ENCODE measurements around the gene APOLD1.
"Not testable (repeated sequence)": the region's sequence is repeated elsewhere in the genome, so short reads cannot be mapped to it uniquely, and the experiment has no call there.

APOLD1 gene

GRCh38 chr12:12786706-12787601, 1.5 kb downstream of the APOLD1 start:
- DNase-seq = peak; percentile 89

DNA sequence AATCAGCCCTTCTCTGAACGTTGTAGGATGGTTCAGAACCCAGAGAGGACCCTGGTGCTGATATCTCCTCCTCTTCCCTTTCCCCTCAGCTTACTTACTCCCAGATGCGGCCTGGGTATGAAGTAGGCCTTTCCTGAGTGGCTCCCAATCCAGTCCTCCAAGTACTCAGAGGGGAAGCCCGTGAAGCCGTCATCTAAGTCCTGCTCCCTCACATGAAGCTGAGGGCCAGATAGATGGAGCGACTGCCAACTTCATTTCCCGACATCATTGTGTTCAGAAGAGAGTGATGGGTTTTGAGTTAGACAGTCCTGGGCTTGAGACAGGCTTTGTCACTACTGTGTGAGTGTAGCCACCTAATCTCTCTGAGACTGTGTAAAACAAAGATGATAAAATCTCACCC, 2.7 kb downstream of the APOLD1 start:
- DNase-seq = no peak

DNA sequence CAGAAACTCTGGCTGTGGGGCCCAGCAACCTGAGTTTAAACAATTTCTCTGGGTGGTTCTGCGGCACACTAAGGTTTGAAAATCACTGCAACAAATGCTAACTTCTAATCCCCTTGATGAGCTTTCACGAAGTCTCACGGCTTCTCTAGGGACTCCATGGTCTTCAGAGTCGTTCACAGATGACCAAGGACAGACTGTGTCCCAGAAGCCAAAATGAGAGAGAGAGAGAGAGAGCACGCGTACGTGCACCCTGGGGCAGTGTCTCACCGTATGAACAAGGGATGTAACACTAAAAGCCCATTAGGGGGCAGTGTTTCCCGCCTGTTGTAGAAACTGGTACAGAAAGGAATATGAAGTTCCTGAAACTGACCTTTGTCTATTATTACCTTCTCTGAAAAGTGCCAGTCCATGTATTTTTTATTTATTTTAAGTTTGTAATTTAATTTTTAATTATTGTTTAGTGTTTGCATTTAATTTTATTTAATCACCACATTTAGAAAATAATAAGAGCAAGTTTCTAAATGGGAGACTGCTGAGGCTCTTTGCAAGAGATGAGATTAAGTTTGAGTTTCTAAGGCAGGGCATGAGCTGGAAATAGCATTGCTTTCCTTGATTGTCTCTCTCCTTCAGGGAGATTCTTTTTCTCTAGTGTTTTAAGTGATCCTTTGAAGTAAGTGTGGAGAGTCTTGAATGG, 3.4 kb downstream of the APOLD1 start:
- DNase-seq = peak; percentile 70

GRCh38 chr12:12790956-12791355, 5.5 kb downstream of the APOLD1 start:
- DNase-seq = no peak

DNA sequence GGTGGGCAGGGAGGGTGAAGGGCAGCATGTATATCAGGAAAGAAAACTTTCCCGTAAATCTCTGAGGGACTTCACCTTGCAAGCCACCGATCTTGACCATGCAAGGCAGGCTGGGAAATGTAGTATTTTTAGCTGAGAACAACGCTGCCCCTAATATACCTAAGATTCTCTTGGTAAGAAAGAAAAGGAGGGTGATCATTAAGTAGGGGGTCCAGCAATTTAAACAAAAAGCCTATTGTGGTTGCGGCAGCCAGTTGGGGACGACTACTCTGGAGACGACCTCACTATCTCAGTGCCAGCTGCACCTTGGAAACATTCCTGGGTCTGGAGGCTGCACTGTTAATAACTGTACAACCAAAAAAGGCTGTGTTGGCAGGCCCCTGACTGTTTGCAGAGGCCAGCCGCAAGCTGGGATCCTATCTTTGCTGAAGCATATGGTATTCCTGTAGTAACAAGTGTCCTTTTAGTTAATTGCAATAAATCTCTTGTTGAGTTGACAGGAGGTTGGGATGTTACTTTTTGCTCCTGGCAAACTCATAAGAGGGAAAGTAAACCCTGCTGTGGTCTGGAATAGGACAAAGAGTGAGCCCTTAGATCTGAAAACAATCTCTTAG, 6.4 kb downstream of the APOLD1 start:
- DNase-seq = peak; percentile 64

DNA sequence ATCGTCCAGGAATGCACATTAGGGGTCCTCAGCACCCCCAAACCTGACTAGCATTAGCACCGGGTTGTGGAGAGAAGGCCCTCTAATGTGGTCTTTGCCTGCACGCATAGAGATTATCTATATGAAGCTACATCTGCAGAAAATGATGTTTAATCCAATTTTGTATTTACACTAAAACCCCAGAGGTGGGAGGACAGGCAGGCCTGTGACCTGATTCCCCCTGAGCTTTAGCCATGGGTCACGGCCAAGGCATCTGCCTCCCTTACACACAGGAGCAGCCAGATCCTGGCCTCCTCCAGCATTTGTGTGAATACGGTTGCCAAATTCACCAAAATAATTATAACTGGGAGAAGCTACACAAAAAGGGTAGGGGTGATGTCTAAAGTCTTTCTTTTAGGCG, 7.0 kb downstream of the APOLD1 start:
- DNase-seq = no peak

DNA sequence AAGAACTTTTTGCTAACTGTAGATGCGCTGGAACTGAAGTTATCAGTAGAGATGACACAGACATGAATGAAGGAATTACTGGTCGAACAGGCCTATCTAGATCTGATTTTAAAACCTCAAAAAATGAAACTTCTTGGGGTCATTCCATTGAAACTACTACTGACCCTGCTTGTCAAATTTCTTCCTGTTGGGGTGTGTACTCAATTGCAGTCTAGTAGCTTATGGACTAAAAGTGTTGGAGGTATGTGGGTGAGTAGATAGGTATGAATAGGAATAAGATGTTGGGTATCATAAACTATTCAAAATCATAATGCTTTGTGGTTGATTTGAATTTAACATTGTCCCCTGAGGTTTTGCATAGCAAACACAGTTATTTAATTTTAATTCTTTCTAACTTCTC, 9.2 kb downstream of the APOLD1 start:
- no peak for DNase-seq

DNA sequence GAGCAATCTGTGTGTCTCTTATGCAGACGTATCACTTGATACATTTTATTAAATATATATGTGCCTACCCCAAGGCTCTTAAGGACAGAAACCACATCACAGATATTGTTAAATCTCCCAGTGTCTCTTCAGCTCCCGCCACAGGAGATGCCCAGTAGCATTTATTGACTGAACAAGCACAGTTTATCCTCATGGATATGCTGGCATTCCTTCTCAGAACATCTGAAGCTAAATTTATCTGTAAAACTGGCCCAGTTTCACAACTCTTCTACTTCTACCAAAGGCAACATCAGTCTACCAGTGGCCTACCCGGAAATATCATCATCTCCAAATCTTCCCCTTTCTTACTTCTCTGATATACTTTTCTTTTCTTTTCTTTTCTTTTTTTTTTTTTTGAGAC, 10.7 kb downstream of the APOLD1 start:
- DNase-seq = no peak

DNA sequence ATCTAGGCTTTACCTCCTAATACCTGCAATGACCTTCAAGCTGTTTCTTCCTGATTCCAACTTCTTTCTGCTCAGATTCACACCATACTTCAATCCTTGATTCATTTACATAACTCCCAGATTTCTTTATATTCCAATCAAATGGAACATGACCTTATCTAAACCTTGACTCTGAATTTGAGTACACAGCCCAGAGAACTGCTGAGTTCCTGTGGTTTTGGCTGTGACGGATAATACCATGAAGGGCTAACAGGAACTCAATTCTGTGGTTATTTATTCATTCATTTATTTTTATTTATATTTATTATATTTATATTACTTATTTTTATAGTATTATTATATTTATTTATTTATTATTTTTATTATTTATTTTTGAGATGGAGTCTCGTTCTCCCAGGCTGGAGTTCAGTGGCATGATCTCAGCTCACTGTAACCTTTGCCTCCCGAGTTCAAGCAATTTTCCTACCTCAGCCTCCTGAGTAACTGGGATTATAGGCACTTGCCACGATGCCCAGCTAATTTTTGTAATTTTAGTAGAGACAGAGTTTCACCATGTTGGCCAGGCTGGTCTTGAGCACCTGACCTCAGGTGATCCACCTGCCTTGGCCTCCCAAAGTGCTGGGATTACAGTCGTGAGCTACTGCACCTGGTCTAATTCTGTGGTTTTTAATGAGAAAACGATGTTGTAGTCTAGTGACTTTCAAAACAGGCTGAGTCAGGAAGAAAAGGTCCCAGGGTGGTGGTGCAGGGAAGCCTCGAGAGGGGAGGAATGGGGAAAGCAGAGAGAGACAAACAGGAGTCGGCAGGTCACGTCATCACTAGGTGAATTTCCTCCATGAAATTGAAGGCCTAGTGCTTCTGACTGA, 11.7 kb downstream of the APOLD1 start:
- no peak for DNase-seq

DNA sequence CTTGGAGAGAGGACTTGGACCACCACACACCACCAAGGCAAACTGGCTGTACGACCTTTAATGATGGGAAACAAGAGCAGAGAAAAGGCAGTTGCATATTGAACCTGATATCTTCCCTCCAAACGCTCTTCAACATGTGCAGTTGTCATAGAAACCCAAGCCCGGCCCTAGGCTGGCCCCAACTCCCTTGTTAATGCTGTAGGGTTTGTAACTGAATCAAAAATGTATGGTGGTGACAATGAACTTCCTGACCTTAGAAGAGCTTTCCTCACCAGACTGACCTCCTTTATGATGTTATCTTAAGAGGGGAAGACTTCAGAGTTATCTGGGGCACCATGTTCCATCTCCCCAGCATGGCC, 12.3 kb downstream of the APOLD1 start:
- DNase-seq = no peak

- DNase-seq = no peak
Observed at GRCh38 chr12:12798480-12798879, 13.0 kb downstream of the APOLD1 start.

DNA sequence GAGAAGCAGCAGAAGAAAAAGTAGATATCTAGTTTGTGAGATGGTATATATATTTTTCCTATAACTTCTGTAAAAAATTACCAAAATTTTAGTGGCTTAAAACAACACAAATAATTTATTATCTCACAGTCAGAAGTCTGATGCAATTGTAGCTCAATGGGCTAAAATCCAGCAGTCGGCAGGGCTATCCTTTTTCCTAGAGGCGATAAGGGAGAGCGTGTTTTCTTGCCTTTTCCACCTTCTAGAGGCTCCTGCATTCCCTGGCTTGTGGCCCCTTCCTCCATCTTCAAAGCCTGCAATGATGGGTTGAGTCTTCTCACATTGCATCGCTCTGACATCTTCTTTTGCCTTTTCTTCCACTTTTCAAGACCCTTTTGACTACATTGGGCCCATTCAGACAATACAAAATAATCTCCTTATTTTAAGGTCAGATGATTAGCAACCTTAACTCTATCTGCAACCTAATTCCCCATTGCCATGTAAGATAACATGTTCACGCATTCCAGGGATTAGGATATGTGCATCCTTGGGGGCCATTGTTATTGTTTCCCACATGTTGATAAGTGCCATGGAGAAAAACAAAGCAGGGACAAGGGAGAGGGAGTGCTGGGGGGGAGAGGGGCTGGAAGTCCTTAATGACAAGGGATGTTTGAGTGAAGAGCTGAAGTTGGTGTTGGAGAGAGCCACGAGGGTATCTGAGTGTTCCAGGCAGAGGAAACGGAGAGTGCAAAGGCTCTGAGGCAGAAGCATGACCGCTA, 13.9 kb downstream of the APOLD1 start:
- no peak for DNase-seq

- DNase-seq = no peak
Observed at GRCh38 chr12:12800406-12801180, 15.1 kb downstream of the APOLD1 start.

GRCh38 chr12:12801656-12802055, 16.2 kb downstream of the APOLD1 start:
- DNase-seq = not testable (repeated sequence)

DNA sequence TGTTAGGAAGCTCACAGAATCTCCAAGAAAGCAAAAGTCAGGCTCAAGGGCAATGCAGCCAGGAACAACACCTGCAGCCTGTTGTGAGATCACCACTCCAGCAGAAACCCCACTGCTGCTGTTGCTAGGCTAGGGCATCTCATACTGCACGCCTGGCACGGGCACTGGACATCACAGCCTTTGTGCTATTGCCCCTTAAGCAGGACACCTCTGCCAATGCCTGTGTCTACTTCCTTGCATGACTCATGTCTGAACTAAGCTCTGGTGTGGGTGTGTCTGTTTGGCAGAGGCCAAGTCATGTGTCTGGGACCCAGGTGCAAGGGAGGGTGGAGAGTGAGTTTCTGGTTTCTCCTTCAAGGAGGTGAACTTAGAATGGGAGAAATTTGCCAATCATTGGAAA, 17.7 kb downstream of the APOLD1 start:
- DNase-seq = peak; percentile 49

DNA sequence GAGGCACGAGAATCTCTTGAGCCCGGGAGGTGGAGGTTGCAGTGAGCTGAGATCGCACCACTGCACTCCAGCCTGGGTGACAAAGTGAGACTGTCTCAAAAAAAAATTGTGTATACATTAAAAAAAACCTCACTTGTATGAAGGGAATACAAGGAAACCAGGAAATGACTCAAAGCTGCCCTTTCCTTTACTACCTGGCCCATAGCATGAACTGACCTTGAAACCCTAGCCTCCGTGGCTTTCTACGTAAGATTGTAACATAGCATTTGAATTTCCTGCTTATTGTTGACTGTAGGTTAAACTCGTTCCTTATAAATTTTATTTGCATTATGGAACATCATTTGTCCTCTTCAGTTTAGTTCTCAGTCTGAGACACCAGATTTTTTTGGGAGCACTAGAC, 18.6 kb downstream of the APOLD1 start:
- DNase-seq = no peak

GRCh38 chr12:12804432-12804886, 19.0 kb downstream of the APOLD1 start:
- no peak for DNase-seq

DNA sequence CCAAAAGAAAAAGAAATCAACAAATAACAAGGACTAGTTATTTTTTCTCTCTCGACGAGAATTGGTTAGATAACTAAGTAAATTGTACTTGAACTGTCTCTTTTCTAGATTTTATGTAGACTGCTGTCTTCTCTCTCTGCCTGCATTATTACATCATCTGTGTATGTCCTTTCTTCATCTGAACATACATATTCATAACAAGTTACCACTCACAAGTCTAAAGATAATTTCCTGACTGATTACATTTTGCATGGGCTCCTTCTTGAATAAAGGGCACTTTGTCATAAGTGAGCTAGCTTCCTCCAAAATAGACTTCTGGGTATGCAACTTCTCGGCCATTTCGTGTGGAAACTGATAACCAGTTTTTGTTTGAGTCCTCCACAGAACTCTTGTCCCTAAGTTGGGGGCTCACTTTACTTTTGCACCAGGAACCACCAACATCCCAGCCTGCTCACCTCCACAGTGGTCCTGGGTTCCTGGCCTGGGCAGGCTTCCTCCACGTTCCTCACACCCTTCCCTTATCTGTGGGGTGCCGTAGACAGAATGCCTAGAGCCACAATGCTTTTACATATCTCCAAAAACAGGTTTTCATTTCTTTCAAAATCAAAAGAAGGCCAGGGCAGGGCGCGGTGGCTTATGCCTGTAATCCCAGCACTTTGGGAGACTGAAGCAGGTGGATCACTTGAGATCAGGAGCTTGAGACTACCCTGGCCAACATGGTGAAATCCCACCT, 21.5 kb downstream of the APOLD1 start:
- no peak for DNase-seq

DNA sequence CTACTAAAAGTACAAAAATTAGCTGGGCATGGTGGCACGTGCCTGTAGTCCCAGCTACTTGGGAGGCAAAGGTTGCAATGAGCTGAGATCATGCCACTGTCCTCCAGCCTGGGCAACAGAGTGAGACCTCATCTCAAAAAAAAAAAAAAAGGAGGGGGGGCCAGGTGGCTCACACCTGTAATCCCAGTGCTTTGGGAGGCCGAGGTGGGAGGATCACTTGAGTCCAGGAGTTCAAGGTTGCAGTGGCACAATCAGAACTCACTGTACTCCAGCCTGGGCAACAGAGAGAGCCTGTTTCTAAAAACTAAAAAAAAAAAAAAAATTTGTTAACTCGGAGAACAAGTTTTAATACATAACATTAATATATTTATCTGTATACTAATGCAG, 22.1 kb downstream of the APOLD1 start:
- DNase-seq = not testable (repeated sequence)

- peak; percentile 46 for DNase-seq
Observed at GRCh38 chr12:12807970-12808702, 22.7 kb downstream of the APOLD1 start.

All from right forelimb (tissue), 1 donor.